ENCODE data around the gene MCM5.

Gene MCM5

DNA sequence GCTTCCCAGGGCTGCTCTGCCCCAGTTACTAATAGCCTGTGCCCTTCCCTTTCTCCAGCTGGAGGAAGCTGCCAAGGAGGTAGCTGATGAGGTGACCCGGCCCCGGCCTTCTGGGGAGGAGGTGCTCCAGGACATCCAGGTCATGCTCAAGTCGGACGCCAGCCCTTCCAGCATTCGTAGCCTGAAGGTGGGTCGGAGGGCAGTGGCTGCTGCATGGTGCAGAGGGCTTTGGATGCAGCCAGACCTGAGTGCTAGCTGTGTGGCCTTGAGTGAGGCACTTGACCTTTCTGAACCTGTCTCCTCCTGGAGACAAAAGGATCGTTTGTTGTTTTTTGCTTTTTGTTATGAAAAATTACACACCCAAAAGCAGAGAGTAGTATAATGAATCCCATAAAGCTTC lies 3.4 kb downstream of the MCM5 start:
- no peak for DNase-seq (ENCODE audit: low spot score)

DNA sequence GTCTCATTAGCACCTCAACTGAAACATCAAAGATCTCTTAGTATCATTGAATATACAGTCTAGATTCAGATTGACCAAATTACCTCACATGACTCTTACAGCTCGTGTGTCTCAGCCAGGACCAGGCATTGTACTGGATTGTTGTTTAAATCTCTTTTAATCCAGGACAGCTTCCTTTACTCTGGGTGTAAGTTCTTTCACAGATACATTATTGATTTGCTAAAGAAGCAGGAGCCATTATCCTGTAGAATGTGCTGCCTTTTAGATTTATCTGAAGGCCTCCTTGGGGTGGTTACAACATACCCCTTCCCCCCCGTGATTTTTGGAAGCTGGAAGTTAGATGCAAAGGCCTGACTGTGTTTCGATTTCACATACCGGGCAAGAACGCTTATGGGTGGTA lies 4.2 kb downstream of the MCM5 start:
- no peak for DNase-seq (ENCODE audit: low spot score)

- DNase-seq (ENCODE audit: low spot score): no peak
These were observed 6.5 kb downstream of the MCM5 start for GRCh38 chr22:35406443-35406842.

- DNase-seq (ENCODE audit: low spot score): no peak
These were observed 7.4 kb downstream of the MCM5 start for GRCh38 chr22:35407362-35407761.

DNA sequence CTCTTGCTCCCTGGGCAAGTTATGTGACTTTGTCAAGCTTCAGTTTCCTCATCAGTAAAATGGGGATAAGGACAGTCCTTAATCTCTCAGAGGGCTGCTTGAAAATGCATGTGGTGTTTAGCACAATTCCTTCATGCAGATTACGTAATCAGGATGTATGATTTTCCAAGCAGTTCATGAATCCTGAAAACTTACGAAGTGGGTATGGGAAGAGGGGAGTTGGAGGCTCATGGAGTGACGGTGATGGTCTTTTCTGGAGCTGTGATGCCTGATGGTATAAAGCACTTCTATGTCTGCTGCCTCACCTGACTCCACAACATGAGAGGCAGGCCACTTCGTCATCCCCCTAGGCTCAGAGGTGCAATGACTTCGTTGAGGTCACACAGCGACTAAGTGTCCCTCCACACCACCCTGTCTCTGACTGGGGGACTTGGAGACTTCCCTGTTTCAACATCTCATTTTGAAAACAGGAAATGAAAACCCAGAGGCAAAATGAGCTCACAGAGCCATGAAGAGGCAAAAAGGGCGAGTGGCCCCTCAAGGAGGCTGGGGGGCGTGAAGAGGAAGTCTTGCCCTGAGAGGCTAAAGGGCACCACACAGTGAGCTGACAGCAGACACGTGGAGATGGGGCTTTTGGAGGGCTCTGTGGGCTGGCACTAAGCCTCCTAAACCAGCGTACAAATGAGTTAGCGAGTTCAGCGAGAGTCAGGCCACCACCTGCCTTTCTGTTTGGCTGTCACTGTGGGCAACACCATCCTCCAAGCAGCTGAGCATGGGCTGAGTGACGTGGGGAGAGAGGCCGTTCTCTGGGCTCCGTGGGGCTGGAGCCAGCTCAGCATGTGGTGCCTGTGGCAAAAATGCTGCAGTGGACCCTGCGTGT lies 10.1 kb downstream of the MCM5 start:
- DNase-seq (ENCODE audit: low spot score): no peak

DNA sequence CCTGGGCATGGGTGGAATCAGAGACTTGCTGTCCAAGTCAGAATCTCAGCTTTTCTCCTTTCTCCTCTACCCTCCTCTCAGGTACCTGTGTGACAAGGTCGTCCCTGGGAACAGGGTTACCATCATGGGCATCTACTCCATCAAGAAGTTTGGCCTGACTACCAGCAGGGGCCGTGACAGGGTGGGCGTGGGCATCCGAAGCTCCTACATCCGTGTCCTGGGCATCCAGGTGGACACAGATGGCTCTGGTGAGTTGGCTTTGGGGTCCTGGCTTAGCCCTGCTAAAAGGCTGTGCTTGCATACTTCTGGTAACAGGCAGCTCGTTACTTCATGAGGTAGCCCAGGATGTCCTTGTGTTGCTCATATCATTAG lies 10.7 kb downstream of the MCM5 start:
- no peak for DNase-seq (ENCODE audit: low spot score)

DNA sequence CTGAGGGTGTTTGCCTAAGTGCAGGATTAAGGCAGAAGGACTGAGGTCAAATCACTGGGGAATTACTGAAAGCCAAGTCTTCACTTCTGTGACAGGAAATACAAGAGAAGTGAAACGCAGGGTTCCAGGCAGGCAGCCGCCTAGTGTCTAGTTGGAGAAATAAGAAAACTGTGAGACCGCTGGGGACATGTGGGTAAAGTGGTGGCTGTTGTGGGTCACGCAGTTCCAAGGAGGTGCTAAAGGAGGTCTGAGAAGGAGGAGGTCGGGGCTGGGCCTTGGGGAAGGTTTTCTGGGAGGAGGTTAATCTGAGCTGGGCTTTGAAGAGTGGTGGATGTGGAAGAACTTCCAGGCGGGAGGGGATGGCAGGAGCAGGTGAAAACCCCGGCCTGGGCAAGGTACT lies 11.2 kb downstream of the MCM5 start:
- DNase-seq (ENCODE audit: low spot score): no peak

GRCh38 chr22:35413624-35414023 lies 13.7 kb downstream of the MCM5 start:
- no peak for DNase-seq (ENCODE audit: low spot score)

DNA sequence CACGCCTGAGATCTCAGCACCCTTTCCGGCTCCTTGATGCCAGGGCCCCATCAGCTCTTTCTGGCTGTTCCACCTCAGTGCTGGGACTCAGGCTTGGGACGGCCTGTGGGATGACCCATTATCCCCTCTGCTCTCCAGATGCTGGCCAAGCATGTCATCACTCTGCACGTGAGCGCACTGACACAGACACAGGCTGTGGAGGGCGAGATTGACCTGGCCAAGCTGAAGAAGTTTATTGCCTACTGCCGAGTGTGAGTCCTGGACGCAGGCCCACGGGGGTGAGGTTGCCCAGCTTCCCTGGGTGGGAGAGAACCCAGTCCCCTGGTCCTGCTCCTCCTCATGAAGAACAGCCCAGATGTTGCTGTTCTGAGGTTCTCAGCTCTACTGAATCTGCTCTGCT lies 17.7 kb downstream of the MCM5 start:
- no peak for DNase-seq (ENCODE audit: low spot score)

DNA sequence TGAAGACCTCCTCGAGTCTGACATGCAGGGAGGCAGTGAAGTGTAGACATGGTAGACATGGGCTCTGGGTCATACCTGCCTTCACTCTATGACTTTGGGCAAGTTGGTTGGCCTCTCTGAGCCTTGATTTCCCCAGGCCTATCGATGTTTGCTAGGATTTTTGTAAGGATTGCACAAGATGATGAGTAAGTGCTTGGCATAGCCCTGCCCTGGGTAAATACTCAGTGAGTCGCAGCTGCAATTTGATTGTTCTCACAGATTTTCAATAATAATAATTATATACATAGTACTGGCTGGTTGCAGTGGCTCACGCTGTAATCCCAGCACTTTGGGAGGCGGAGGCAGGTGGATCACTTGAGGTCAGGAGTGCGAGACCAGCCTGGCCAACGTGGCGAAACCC lies 18.1 kb downstream of the MCM5 start:
- no peak for DNase-seq (ENCODE audit: low spot score)

DNA sequence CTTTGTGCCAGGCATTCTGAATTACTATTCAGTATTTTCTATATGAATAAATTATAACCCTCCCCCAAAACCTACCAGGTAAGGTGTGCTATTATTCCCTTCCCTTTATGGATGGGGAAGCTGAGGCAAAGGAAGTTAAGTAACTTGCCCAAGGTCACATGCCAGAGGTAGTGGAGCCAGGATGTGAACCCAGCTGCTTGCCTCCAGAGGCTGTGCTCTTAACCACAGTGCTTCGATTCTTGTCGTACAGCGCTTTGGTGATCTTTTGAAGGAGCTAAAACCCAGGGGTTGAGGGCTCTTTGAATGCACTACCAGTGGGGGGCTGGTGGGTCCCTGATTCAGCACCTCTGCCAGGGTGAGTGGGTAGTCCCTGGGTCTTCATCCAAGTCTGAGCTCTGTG lies 18.8 kb downstream of the MCM5 start:
- no peak for DNase-seq (ENCODE audit: low spot score)

DNA sequence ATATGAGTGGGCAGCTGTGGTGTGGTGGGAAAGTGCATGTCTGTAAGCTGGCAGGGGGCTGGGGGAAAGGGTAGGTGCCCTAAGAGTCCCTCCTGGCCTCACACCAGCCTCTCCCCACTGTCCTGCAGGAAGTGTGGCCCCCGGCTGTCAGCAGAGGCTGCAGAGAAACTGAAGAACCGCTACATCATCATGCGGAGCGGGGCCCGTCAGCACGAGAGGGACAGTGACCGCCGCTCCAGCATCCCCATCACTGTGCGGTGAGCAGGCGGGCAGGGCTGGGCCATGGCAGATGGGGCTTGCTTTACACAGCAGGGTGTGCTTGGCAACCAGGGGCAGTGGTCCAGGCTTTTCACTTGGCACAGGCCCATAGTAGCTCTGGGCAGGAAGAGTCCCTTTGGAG lies 19.8 kb downstream of the MCM5 start:
- no peak for DNase-seq (ENCODE audit: low spot score)

- peak; percentile 52 for DNase-seq (ENCODE audit: low spot score)
These were observed 21.2 kb downstream of the MCM5 start for GRCh38 chr22:35421121-35421520.

DNA sequence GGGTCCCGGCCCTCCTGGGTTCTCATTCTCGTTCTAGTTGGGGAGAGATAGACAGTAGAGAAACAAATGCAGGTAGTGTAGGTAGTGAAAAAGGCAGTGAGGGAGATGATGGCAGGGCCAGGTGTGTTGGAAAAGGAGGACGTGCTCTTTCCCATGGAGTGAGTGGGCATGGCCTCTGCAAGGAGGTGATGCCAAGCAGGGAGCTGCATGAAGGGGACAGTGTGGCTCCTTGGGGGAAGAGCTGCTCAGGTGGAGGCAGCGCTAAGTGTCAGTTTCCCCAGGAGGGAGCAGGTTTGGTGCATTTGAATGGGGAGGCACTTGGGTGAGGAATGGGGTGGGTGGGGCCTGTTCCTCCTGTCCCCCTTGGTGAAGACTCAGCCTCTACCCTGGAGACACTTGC lies 22.2 kb downstream of the MCM5 start:
- no peak for DNase-seq (ENCODE audit: low spot score)

DNA sequence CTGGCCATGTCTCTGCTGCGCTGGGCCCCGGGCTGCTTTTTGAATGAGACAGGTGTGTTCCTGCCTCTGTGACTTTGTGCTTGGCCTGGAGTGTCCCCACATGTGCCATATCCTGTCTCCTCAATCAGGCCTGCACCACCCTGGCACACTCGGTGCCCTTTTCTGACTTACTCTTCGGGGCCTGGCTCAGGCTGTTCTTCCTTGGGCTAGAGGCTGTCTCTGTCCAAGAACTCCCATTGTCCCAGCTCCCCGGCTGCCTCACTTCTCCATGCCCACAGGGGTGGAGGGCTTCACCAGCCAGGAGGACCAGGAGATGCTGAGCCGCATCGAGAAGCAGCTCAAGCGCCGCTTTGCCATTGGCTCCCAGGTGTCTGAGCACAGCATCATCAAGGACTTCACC lies 23.0 kb downstream of the MCM5 start:
- DNase-seq (ENCODE audit: low spot score): no peak

- DNase-seq (ENCODE audit: low spot score): no peak
These were observed 24.1 kb downstream of the MCM5 start for GRCh38 chr22:35424081-35424480.

- no peak for DNase-seq (ENCODE audit: low spot score)
These were observed 24.8 kb downstream of the MCM5 start for GRCh38 chr22:35424761-35425160.

GRCh38 chr22:35425546-35425945 lies 25.6 kb downstream of the MCM5 start:
- no peak for DNase-seq (ENCODE audit: low spot score)

- DNase-seq (ENCODE audit: low spot score): peak; percentile 62
These were observed 26.2 kb downstream of the MCM5 start for GRCh38 chr22:35425971-35426800.

DNA sequence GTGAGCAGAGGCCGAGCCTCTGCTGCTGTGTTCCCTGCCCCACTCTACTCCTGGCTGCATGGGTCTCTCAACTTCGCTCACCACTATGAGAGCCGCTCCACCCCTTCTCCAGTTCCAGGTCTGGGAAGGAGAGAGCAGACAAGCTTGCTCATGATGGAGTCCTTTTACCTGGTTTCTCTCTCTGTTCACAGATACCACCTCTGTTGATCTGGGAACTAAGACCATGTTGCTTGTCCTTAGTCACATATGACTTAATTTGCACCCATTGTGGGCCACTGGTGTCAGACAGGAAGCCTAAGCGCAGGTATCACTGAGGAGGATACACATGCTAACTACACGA lies 26.8 kb downstream of the MCM5 start:
- no peak for DNase-seq (ENCODE audit: low spot score)

- DNase-seq (ENCODE audit: low spot score): peak; percentile 97
These were observed 31.0 kb downstream of the MCM5 start for GRCh38 chr22:35430897-35431322.

- DNase-seq (ENCODE audit: low spot score): no peak
These were observed 31.7 kb downstream of the MCM5 start for GRCh38 chr22:35431483-35432227.

Measured in iPS-NIHi11 (cell line).